ENCODE results near the gene SUCLG2. TPM values are rescaled to one million over a fixed set of nuclear protein-coding genes. Genes with fewer than 3 reads are reported as not detected.

SUCLG2 gene
- total and polyA plus RNA-seq, 2 of the 4 experiments (the other 2 are of a cell fraction): 26.8 to 34.6 TPM

- Histone ChIP-seq H2AFZ (replicated peaks; ENCODE audit: low read length, poor library complexity) (no peak overlapping the region), H3K9me1 (ENCODE audit: insufficient read depth, low read length) (peaks cover 14% of the 10 kb centered on the region), H3K56ac (ENCODE audit: extremely low read depth, insufficient read depth, low read length) (peak overlapping the region; percentile 40; the same call in 1 of the 2 replicates), H3K18ac (ENCODE audit: low read depth, low read length) (peak overlapping the region; percentile 6; the same call in 1 of the 2 replicates), H2BK15ac (ENCODE audit: low read depth, low read length) (no peak overlapping the region), H3K9ac (ENCODE audit: low read depth, low read length) (no peak overlapping the region), H3K4me2 (ENCODE audit: low read depth, low read length) (peak overlapping the region; percentile 28), H4K5ac (ENCODE audit: low read depth, low read length) (no peak overlapping the region; the same call in 1 of the 2 replicates), H3K79me1 (ENCODE audit: low read depth in 1 of 2, low read length in 2 of 2) (peaks cover 42 to 63% of the 10 kb centered on the region in 2 experiments), H3K27ac (ENCODE audit: insufficient read depth, low read length) (peak overlapping the region; percentile 24; the same call in 1 of the 2 replicates), H3K4me3 (ENCODE audit: insufficient read depth, low read depth, low read length) (no peak overlapping the region), H2AK5ac (ENCODE audit: low read depth, low read length) (no peak overlapping the region), H3K9me3 (ENCODE audit: control insufficient read depth, insufficient read depth, low read length) (no peaks in the 10 kb centered on the region), H4K91ac (ENCODE audit: insufficient read depth, low read depth, low read length) (no peak overlapping the region), H4K8ac (ENCODE audit: low read depth in 2 of 2, low read length in 2 of 2) (0 out of 4 replicates have a peak overlapping the region, but pooled peaks of 1 of the 2 experiments have one; percentile 11), H2BK120ac (ENCODE audit: low read depth, low read length) (peak overlapping the region; percentile 17; the same call in 1 of the 2 replicates), H3K4me1 (ENCODE audit: control insufficient read depth, insufficient read depth, low read length) (peaks cover 16% of the 10 kb centered on the region), H3K36me3 (ENCODE audit: control insufficient read depth, insufficient read depth, low read length) (peaks cover 2% of the 10 kb centered on the region; the same call in 1 of the 2 replicates), H3K4ac (ENCODE audit: low read depth, low read length) (peak overlapping the region; percentile 14; the same call in 1 of the 2 replicates), H2BK5ac (ENCODE audit: low read depth, low read length, poor library complexity, severe bottlenecking) (peak overlapping the region; percentile 86), H3K23ac (ENCODE audit: low read depth, low read length) (no peak overlapping the region), H4K20me1 (ENCODE audit: insufficient read depth, low read length) (peaks cover 11% of the 10 kb centered on the region; the same call in 1 of the 2 replicates), H2BK20ac (ENCODE audit: low read depth, low read length) (peak overlapping the region; percentile 48), H3K27me3 (ENCODE audit: control insufficient read depth, insufficient read depth, low read length) (no peaks in the 10 kb centered on the region), H3K14ac (replicated peaks; ENCODE audit: low read depth, low read length) (peak overlapping the region; percentile 46; the same call in 1 of the 2 replicates), H2AK9ac (replicated peaks; ENCODE audit: low read depth, low read length, poor library complexity) (no peak overlapping the region)
- WGBS, 2 experiments (ENCODE audit: extremely low coverage in 2 of 2, insufficient read length in 1 of 2): 100% methylated on average over 1 of the region's 2 CpGs; no CpG with 5 or more reads in 1 of the 2 experiments
- dilution Hi-C loops (cut with HindIII; ENCODE audit: low sequenced_read_pairs, unreplicated experiment): no loop called here
- ATAC-seq (ENCODE audit: low read depth) (peak; percentile 39), DNase-seq (peak; percentile 55)
- TF ChIP-seq MAZ (IDR thresholded peaks at IDR 0.05; ENCODE audit: borderline replicate concordance, low read depth, low read length) (0 out of 2 replicates have a peak, but pooled peaks have one; percentile 6), POLR2A (IDR thresholded peaks at IDR 0.05; ENCODE audit: low read depth, low read length) (no peak), RCOR1 (IDR thresholded peaks at IDR 0.05; ENCODE audit: insufficient replicate concordance, low read length) (no peak)
- in situ Hi-C loops (cut with MboI; ENCODE audit: low sequenced_read_pairs): no loop called here
- BruUV-seq (replicated peaks): no TSS peak
- ChIA-PET POLR2A (ENCODE audit: unreplicated experiment) (interaction anchor here (0.6 kb wide), 1 partner anchor 178 kb away, joined by 3 read pairs; no protein-coding TSS in a partner anchor), CTCF (interaction anchor here (0.6 to 1.4 kb wide), 2 partner anchors 246 to 250 kb away, joined by 3 read pairs; no protein-coding TSS in a partner anchor)
- intact Hi-C loops (cut with micrococcal nuclease): loop anchor here (1.0 kb wide), 1 partner anchor 31 kb away; no protein-coding TSS in a partner anchor
These were observed 18.6 kb downstream of the SUCLG2 start for GRCh38 chr3:67635806-67636205.

Measured in IMR-90 (cell line).